WTC11 (cell line): Measurements from ENCODE around the gene CLIP1. TPM values are rescaled to one million over a fixed set of nuclear protein-coding genes. Genes with fewer than 3 reads are reported as not detected.

Experiments used
- ATAC-seq: fragments of 200-7000 bp; cut with Tn5 transposase; 2 replicates; pipeline ENCODE4 v1.10.0; 2021; ENCODE audit warnings: mild to moderate bottlenecking, moderate library complexity
- CTCF ChIA-PET: fragments of 300-600 bp; sonication (Branson Sonifier 250); formaldehyde crosslinking; loops from one replicate; lab custom pipeline; 2021; ENCODE audit warnings: antibody characterized with exemption; lab: Charles Lee
- POLR2A ChIA-PET: fragments of 350-600 bp; sonication (Branson Sonifier 250); formaldehyde crosslinking; loops from one replicate; lab custom pipeline; 2021; ENCODE audit warnings: antibody characterized with exemption; lab: Charles Lee
- DNase-seq: peaks from one replicate; pipeline ENCODE4 v3.0.0; 2021; ENCODE audit warnings: low spot score
- H3K27ac Mint-ChIP-seq: 2 replicates; pipeline ENCODE4 v1.8.0; 2021; ENCODE audit warnings: mixed read lengths
- H3K27me3 Mint-ChIP-seq: 2 replicates; pipeline ENCODE4 v1.8.0; 2021; ENCODE audit warnings: low read depth, mild to moderate bottlenecking, moderate library complexity, mixed read lengths
- H3K36me3 Mint-ChIP-seq: 2 replicates; pipeline ENCODE4 v1.8.0; 2021; ENCODE audit warnings: mixed read lengths
- H3K4me1 Mint-ChIP-seq: 2 replicates; pipeline ENCODE4 v1.8.0; 2022; ENCODE audit warnings: mixed read lengths
- H3K4me3 Mint-ChIP-seq: 2 replicates; pipeline ENCODE4 v1.8.0; 2021; ENCODE audit warnings: mild to moderate bottlenecking, moderate library complexity, mixed read lengths
- H3K9me3 Mint-ChIP-seq: 2 replicates; pipeline ENCODE4 v1.8.0; 2021; ENCODE audit warnings: mixed read lengths
- CBFB ChIP-seq: sonication (generic); formaldehyde crosslinking; IDR thresholded peaks from 2 replicates; pipeline ENCODE4 v1.8.1; 2022; ENCODE audit warnings: mild to moderate bottlenecking, low read depth, missing genetic modification reagents
- ELF4 ChIP-seq: sonication (generic); formaldehyde crosslinking; IDR thresholded peaks from 2 replicates; pipeline ENCODE4 v1.8.1; 2022; ENCODE audit warnings: low read depth, mild to moderate bottlenecking, moderate library complexity, missing genetic modification reagents
- ERG ChIP-seq: fragments of 250-450 bp; sonication (Bioruptor Pico); IDR thresholded peaks from 2 replicates; pipeline ENCODE4 v1.8.0; 2021; ENCODE audit warnings: mild to moderate bottlenecking
- ESRRA ChIP-seq: sonication (generic); formaldehyde crosslinking; IDR thresholded peaks from 2 replicates; pipeline ENCODE4 v1.8.1; 2022; ENCODE audit warnings: mild to moderate bottlenecking, missing genetic modification reagents, borderline replicate concordance
- FOXJ3 ChIP-seq: sonication (generic); formaldehyde crosslinking; IDR thresholded peaks from 2 replicates; pipeline ENCODE4 v1.9.0; 2021; ENCODE audit warnings: missing genetic modification reagents, mild to moderate bottlenecking, borderline replicate concordance
- FOXP4 ChIP-seq: sonication (generic); formaldehyde crosslinking; IDR thresholded peaks from 2 replicates; pipeline ENCODE4 v1.8.0; 2022; ENCODE audit warnings: mild to moderate bottlenecking, missing genetic modification reagents
- IRF1 ChIP-seq: sonication (generic); formaldehyde crosslinking; IDR thresholded peaks from 2 replicates; pipeline ENCODE4 v1.8.0; 2023; ENCODE audit warnings: missing genetic modification reagents
- JUN ChIP-seq: sonication (generic); formaldehyde crosslinking; IDR thresholded peaks from 2 replicates; pipeline ENCODE4 v1.8.0; 2023; ENCODE audit warnings: mild to moderate bottlenecking, missing genetic modification reagents
- MLX ChIP-seq: sonication (generic); formaldehyde crosslinking; IDR thresholded peaks from 2 replicates; pipeline ENCODE4 v1.8.1; 2023; ENCODE audit warnings: mild to moderate bottlenecking, missing genetic modification reagents, moderate library complexity
- NFATC4 ChIP-seq: fragments of 250-450 bp; sonication (Bioruptor Pico); IDR thresholded peaks from 2 replicates; pipeline ENCODE4 v1.9.0; 2021; ENCODE audit warnings: mild to moderate bottlenecking
- NFYB ChIP-seq: sonication (generic); formaldehyde crosslinking; conservative IDR thresholded peaks from 2 replicates; pipeline ENCODE4 v1.8.0; 2022; ENCODE audit warnings: low read depth, missing genetic modification reagents
- SMAD4 ChIP-seq: sonication (generic); formaldehyde crosslinking; IDR thresholded peaks from 2 replicates; pipeline ENCODE4 v1.8.0; 2022; ENCODE audit warnings: mild to moderate bottlenecking, missing genetic modification reagents
- SP1 ChIP-seq: sonication (generic); formaldehyde crosslinking; conservative IDR thresholded peaks from 2 replicates; pipeline ENCODE4 v1.8.1; 2022; ENCODE audit warnings: missing genetic modification reagents
- STAT6 ChIP-seq: sonication (generic); formaldehyde crosslinking; conservative IDR thresholded peaks from 2 replicates; pipeline ENCODE4 v1.8.1; 2023; ENCODE audit warnings: mild to moderate bottlenecking, low read depth, missing genetic modification reagents, moderate library complexity
- TEAD4 ChIP-seq: sonication (generic); formaldehyde crosslinking; IDR thresholded peaks from 2 replicates; pipeline ENCODE4 v1.8.0; 2022; ENCODE audit warnings: mild to moderate bottlenecking, missing genetic modification reagents
- TP53 ChIP-seq: sonication (generic); formaldehyde crosslinking; IDR thresholded peaks from 2 replicates; pipeline ENCODE4 v1.8.1; 2023; ENCODE audit warnings: mild to moderate bottlenecking, missing genetic modification reagents
- USF2 ChIP-seq: sonication (generic); formaldehyde crosslinking; IDR thresholded peaks from 2 replicates; pipeline ENCODE4 v1.8.1; 2023; ENCODE audit warnings: mild to moderate bottlenecking, missing genetic modification reagents, moderate library complexity
- ZBTB21 ChIP-seq: sonication (generic); formaldehyde crosslinking; IDR thresholded peaks from 2 replicates; pipeline ENCODE4 v1.8.1; 2023; ENCODE audit warnings: mild to moderate bottlenecking, missing genetic modification reagents, borderline replicate concordance
- ZBTB43 ChIP-seq: sonication (generic); formaldehyde crosslinking; IDR thresholded peaks from 2 replicates; pipeline ENCODE4 v1.8.1; 2023; ENCODE audit warnings: mild to moderate bottlenecking, missing genetic modification reagents
- ZNF121 ChIP-seq: sonication (generic); formaldehyde crosslinking; IDR thresholded peaks from 2 replicates; pipeline ENCODE4 v1.8.0; 2023; ENCODE audit warnings: missing genetic modification reagents
- ZNF138 ChIP-seq: sonication (generic); formaldehyde crosslinking; conservative IDR thresholded peaks from 2 replicates; pipeline ENCODE4 v1.8.1; 2022; ENCODE audit warnings: mild to moderate bottlenecking, moderate library complexity, missing genetic modification reagents
- ZNF396 ChIP-seq: fragments of 250-450 bp; sonication (Bioruptor Pico); IDR thresholded peaks from 2 replicates; pipeline ENCODE4 v1.8.0; 2021; ENCODE audit warnings: mild to moderate bottlenecking, moderate library complexity, borderline replicate concordance
- ZNF423 ChIP-seq: fragments of 250-450 bp; sonication (Bioruptor Pico); IDR thresholded peaks from 2 replicates; pipeline ENCODE4 v2.1.2; 2022; ENCODE audit warnings: mild to moderate bottlenecking, moderate library complexity
- ZNF425 ChIP-seq: fragments of 250-450 bp; sonication (Bioruptor Pico); conservative IDR thresholded peaks from 2 replicates; pipeline ENCODE4 v1.9.0; 2021; ENCODE audit warnings: mild to moderate bottlenecking
- total RNA-seq: library from RNA; stranded (reverse); gene quantifications from 3 replicates; pipeline ENCODE4 v1.2.3, GENCODE V29; 2021

The CLIP1 gene
- total RNA-seq, 1 experiment from 2014 or later: 24.9 TPM

- DNase-seq (no peak), ATAC-seq (no peak)
- Mint-ChIP-seq H3K9me3 (no peaks in the 10 kb centered on the region), H3K4me3 (no peak overlapping the region), H3K36me3 (no peaks in the 10 kb centered on the region), H3K27me3 (no peaks in the 10 kb centered on the region), H3K27ac (no peak overlapping the region), H3K4me1 (0 out of 2 replicates have a peak, but pooled peaks cover 4% of the 10 kb centered on the region)
- no peak for TF ChIP-seq ZNF425 (CRISPR knock-in tag)
- TF ChIP-seq ERG (CRISPR knock-in tag): no peak
- no peak for TF ChIP-seq ZNF138 (CRISPR knock-in tag)
- no peak for TF ChIP-seq CBFB
- TF ChIP-seq SP1 (CRISPR knock-in tag): no peak
- TF ChIP-seq ELF4 (CRISPR knock-in tag): no peak
- no peak for TF ChIP-seq ZNF423 (CRISPR knock-in tag)
- TF ChIP-seq SMAD4 (CRISPR knock-in tag): no peak
- no peak for TF ChIP-seq ZNF396 (CRISPR knock-in tag)
- no peak for TF ChIP-seq TP53
- no peak for TF ChIP-seq IRF1 (CRISPR knock-in tag)
- no peak for TF ChIP-seq FOXP4
- no peak for TF ChIP-seq MLX (CRISPR knock-in tag)
- TF ChIP-seq NFATC4 (CRISPR knock-in tag): no peak
- no peak for TF ChIP-seq STAT6 (CRISPR knock-in tag)
- ChIA-PET POLR2A (no interaction called here), CTCF (no interaction called here)
Observed at GRCh38 chr12:122276242-122276641, 146.2 kb downstream of the CLIP1 start.

- H3K9me3 Mint-ChIP-seq: no peaks in the 10 kb centered on the region
- ChIA-PET POLR2A (no interaction called here), CTCF (no interaction called here)
- no peaks in the 10 kb centered on the region for H3K27me3 Mint-ChIP-seq
- no peaks in the 10 kb centered on the region for H3K36me3 Mint-ChIP-seq
- no peak overlapping the region for H3K4me3 Mint-ChIP-seq
- no peak for ATAC-seq
- no peak overlapping the region for H3K27ac Mint-ChIP-seq
- 0 out of 2 replicates have a peak, but pooled peaks cover 4% of the 10 kb centered on the region for H3K4me1 Mint-ChIP-seq
- DNase-seq: no peak
- TF ChIP-seq ZBTB21 (CRISPR knock-in tag) (no peak), ZNF121 (CRISPR knock-in tag) (no peak), JUN (CRISPR knock-in tag) (no peak), ELF4 (CRISPR knock-in tag) (no peak), ZBTB43 (CRISPR knock-in tag) (no peak), USF2 (CRISPR knock-in tag) (no peak), ESRRA (CRISPR knock-in tag) (no peak), NFYB (CRISPR knock-in tag) (no peak), TEAD4 (CRISPR knock-in tag) (no peak), FOXJ3 (CRISPR knock-in tag) (no peak)
Observed at GRCh38 chr12:122275459-122275858, 147.0 kb downstream of the CLIP1 start.
